HepG2 (cell line): ENCODE measurements around the gene NAT9. TPM values are rescaled to one million over a fixed set of nuclear protein-coding genes. Genes with fewer than 3 reads are reported as not detected.

Experiments used
- ATAC-seq: fragments of 200-7000 bp; cut with Tn5 transposase; 3 replicates; pipeline ENCODE4 v1.9.1; 2020; ENCODE audit warnings: mild to moderate bottlenecking, moderate library complexity
- BruUV-seq: library from RNA; stranded (reverse); fragments of 400-500 nt; replicated peaks from 2 replicates; lab custom pipeline; 2021; lab: Mats Ljungman, UMichigan
- CTCF ChIA-PET: fragments of 300-600 bp; formaldehyde crosslinking; extraction: SDS; loops from one replicate; lab custom pipeline; 2021; ENCODE audit warnings: low total read pairs, inconsistent platforms, low intra/inter-chr PET ratio; lab: Yijun Ruan, JAX
- POLR2A ChIA-PET: fragments of 350-600 bp; sonication (Branson Sonifier 250); formaldehyde crosslinking; loops from one replicate; lab custom pipeline; 2020; ENCODE audit warnings: antibody characterized with exemption, inconsistent platforms; lab: Yijun Ruan, JAX
- DNase-seq: peaks from one replicate; pipeline ENCODE4 v3.0.0-alpha.2; 2015; ENCODE audit warnings: low spot score
- FAIRE-seq: peaks from 3 replicates; lab custom pipeline; 2011; peaks lifted over from hg19 to GRCh38; lab: Jason Lieb, UNC
- H2AFZ ChIP-seq: one replicate; pipeline ENCODE4 v1.6.1; 2011; ENCODE audit warnings: low read length, inconsistent platforms
- H3K27ac ChIP-seq: fragments of 300-600 bp; 3 replicates; pipeline ENCODE4 v1.8.0; 2011; ENCODE audit warnings: mixed run types, mild to moderate bottlenecking, mixed read lengths, low read length, inconsistent platforms; ENCODE audit not compliant: insufficient read depth; ENCODE audit errors: extremely low read length
- H3K27me3 ChIP-seq, 2 experiments: fragments of 200-600 bp in 1 of 2; 2 replicates in 1 of 2; 3 replicates in 1 of 2; pipeline versions ENCODE4 v1.6.0 to v1.8.0; 2011; ENCODE audit warnings: low read length in 2 of 2, mild to moderate bottlenecking in 2 of 2, moderate library complexity in 2 of 2, inconsistent platforms in 1 of 2; ENCODE audit not compliant: insufficient read depth in 2 of 2, control insufficient read depth in 1 of 2
- H3K36me3 ChIP-seq, 2 experiments: fragments of 200-600 bp in 1 of 2; replicated peaks in 1 of 2; 2 replicates in 1 of 2; 3 replicates in 1 of 2; pipeline versions ENCODE4 v1.5.1 to v1.8.0; 2011; ENCODE audit warnings: low read length in 2 of 2, inconsistent platforms in 1 of 2; ENCODE audit not compliant: insufficient read depth in 2 of 2, control insufficient read depth in 1 of 2
- H3K4me1 ChIP-seq: 2 replicates; pipeline ENCODE4 v1.5.1; 2012; ENCODE audit warnings: low read length, inconsistent platforms; ENCODE audit not compliant: insufficient read depth
- H3K4me2 ChIP-seq: 2 replicates; pipeline ENCODE4 v1.6.0; 2011; ENCODE audit warnings: low read depth, low read length, inconsistent platforms
- H3K4me3 ChIP-seq, 3 experiments: fragments of 200-600 bp in 1 of 3; sonication (generic), shearing (Covaris generic) in 1 of 3; replicated peaks in 1 of 3; 2 replicates each; pipeline ENCODE4 v1.5.1; 2011 to 2016; ENCODE audit warnings: low read length in 3 of 3, inconsistent platforms in 2 of 3, low read depth in 2 of 3, mild to moderate bottlenecking in 2 of 3, control low read depth in 1 of 3, mixed read lengths in 1 of 3; ENCODE audit not compliant: insufficient read depth in 1 of 3
- H3K79me2 ChIP-seq: one replicate; pipeline ENCODE4 v1.6.1; 2011; ENCODE audit warnings: low read length, inconsistent platforms; ENCODE audit not compliant: insufficient read depth
- H3K9ac ChIP-seq: 2 replicates; pipeline ENCODE4 v1.6.0; 2011; ENCODE audit warnings: mild to moderate bottlenecking, low read depth, low read length, inconsistent platforms; ENCODE audit not compliant: insufficient read depth
- H3K9me3 ChIP-seq: 2 replicates; pipeline ENCODE4 v1.5.1; 2012; ENCODE audit warnings: mild to moderate bottlenecking, low read length
- H4K20me1 ChIP-seq: 2 replicates; pipeline ENCODE4 v1.6.0; 2011; ENCODE audit warnings: inconsistent platforms, mild to moderate bottlenecking, low read length, moderate library complexity; ENCODE audit not compliant: insufficient read depth
- AHR ChIP-seq: IDR thresholded peaks from 2 replicates; pipeline ENCODE4 v1.6.1; 2018; ENCODE audit warnings: missing genetic modification reagents, missing compliant biosample characterization
- GATAD2A ChIP-seq: IDR thresholded peaks from 2 replicates; pipeline ENCODE4 v1.6.1; 2016
- MEIS2 ChIP-seq: sonication (generic); formaldehyde crosslinking; IDR thresholded peaks from 2 replicates; pipeline ENCODE4 v1.9.0; 2021; ENCODE audit warnings: mild to moderate bottlenecking, missing genetic modification reagents
- NONO ChIP-seq, 2 experiments: fragments of 450-650 bp in 1 of 2; sonication (generic) in 1 of 2; formaldehyde crosslinking in 1 of 2; IDR thresholded peaks in 1 of 2; conservative IDR thresholded peaks in 1 of 2; 2 replicates each; pipeline versions ENCODE4 v1.6.1 to v1.8.0; 2017 to 2022; ENCODE audit warnings: mild to moderate bottlenecking in 1 of 2, missing genetic modification reagents in 1 of 2, moderate library complexity in 1 of 2
- RFX1 ChIP-seq: fragments of 450-650 bp; IDR thresholded peaks from 2 replicates; pipeline ENCODE4 v1.6.1; 2017
- SALL1 ChIP-seq: sonication (generic); formaldehyde crosslinking; IDR thresholded peaks from 2 replicates; pipeline ENCODE4 v1.8.0; 2022; ENCODE audit warnings: mild to moderate bottlenecking, missing genetic modification reagents
- WGBS: methylation state at CpG from one replicate; pipeline ENCODE4 v1.1.6; 2017; ENCODE audit warnings: low lambda C conversion rate; 5-methylcytosine and 5-hydroxymethylcytosine counted together
- in situ Hi-C: cut with HindIII; loops from 2 replicates; pipeline ENCODE4 v1.10.0; 2017; ENCODE audit warnings: low pct_unique_long_range_greater_than_20kb; ENCODE audit not compliant: extremely low pct_ligation_motif_present
- intact Hi-C: fragments of 100-400 bp; cut with micrococcal nuclease; formaldehyde crosslinking; loops from one replicate; pipeline ENCODE4 v1.10.0; 2022; ENCODE audit not compliant: unreplicated experiment
- polyA plus RNA-seq, 8 experiments: library from polyadenylated mRNA; depleted of rRNA in 3 of 8; stranded (reverse) in 7 of 8; unstranded in 1 of 8; fragments of >200 nt; fragmentation: Illumina TruSeq in 4 of 8; extraction: Trizol in 4 of 8; gene quantifications; 2 replicates each; pipeline versions ENCODE4 v1.2.1 to v1.2.3, GENCODE V29; 2011 to 2016; ENCODE audit warnings: low read depth in 4 of 8, missing spikeins in 1 of 8, mixed read lengths in 1 of 8; ENCODE audit not compliant: insufficient read depth in 1 of 8
- total RNA-seq, 5 experiments: library from RNA; depleted of rRNA; stranded (reverse); fragments of >200 nt; fragmentation: Illumina TruSeq; extraction: Trizol; gene quantifications; 2 replicates each; pipeline ENCODE4 v1.2.3, GENCODE V29; 2016; ENCODE audit warnings: low read depth in 1 of 5
- TF ChIP-seq, protein P1 (sequence below): sonication (generic); formaldehyde crosslinking; IDR thresholded peaks from 2 replicates; pipeline ENCODE4 v1.4.0; 2020; ENCODE audit warnings: missing genetic modification reagents
- TF ChIP-seq, protein P2 (sequence below): sonication (generic); formaldehyde crosslinking; IDR thresholded peaks from 2 replicates; pipeline ENCODE4 v1.5.0; 2020; ENCODE audit warnings: missing genetic modification reagents, mild to moderate bottlenecking, borderline replicate concordance
- TF ChIP-seq, protein P3 (sequence below): IDR thresholded peaks from 2 replicates; pipeline ENCODE4 v1.6.1; 2018; ENCODE audit warnings: missing genetic modification reagents, mild to moderate bottlenecking, missing compliant biosample characterization
- TF ChIP-seq, protein P4 (sequence below): sonication (generic); formaldehyde crosslinking; IDR thresholded peaks from 2 replicates; pipeline ENCODE4 v1.4.0; 2020; ENCODE audit warnings: missing genetic modification reagents
- TF ChIP-seq, protein P5 (sequence below): sonication (generic); formaldehyde crosslinking; IDR thresholded peaks from 2 replicates; pipeline ENCODE4 v1.4.0; 2020; ENCODE audit warnings: mild to moderate bottlenecking, missing genetic modification reagents
- TF ChIP-seq, protein P6 (sequence below): sonication (generic); formaldehyde crosslinking; IDR thresholded peaks from 2 replicates; pipeline ENCODE4 v1.8.1; 2022; ENCODE audit warnings: mild to moderate bottlenecking, missing genetic modification reagents

The NAT9 gene
- total and polyA plus RNA-seq, 2 of the 13 experiments (the other 11 are each of a cell fraction or from before 2014, with no cell fraction given), result 39.7 to 44.2 TPM

DNA sequence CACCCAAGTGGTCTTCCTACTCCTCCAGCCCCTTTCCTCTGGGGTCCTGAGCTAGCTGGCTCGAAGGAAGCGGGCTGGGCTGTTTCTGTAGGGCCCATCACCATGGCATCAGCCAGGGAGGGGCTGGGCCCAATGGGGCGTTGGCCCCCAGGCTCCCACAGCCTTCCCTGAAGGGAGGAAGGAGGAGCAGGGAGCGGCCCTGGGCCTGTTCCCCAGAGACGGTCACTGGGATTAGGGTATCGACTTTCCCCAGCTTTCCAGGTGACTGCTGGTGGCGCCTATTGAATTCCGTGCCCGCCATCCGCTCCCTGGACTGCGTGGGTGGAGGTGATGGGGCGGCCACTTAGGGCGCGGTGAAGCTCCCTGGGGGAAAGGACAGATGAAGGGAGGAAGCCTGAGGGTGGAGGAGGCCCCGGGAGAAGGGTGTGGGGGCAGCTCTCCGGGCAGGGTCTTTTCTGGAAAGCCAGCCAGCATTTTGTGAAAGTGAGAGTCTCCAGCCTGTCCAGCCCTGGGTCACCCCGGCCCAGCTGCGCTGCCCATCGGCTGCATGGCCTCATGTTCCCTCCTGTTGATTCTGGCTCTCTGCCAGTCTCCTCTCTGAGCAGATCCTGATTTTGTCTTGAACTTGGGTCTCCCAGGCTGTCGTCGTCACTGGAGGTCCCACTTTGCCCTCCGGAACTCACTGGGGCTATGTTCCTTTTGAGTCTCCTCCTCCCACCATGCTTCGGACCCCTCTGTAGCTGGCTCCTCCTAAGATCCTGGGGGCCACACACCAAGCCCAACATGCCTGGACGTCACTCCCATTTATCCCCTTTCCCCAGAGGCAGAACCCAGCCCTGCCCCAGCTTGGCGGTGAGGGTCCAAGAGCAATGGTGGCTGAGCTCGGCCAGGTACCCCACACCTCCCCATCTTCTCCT lies 18.0 kb downstream of the NAT9 start:
- Histone ChIP-seq H3K27ac (peak overlapping the region; percentile 64), H3K79me2 (peaks cover 97% of the 10 kb centered on the region), H4K20me1 (peaks cover 83% of the 10 kb centered on the region), H3K4me2 (peak overlapping the region; percentile 92), H3K9ac (peak overlapping the region; percentile 35), H2AFZ (no peak overlapping the region), H3K9me3 (no peaks in the 10 kb centered on the region), H3K27me3 (no peaks in the 10 kb centered on the region), H3K4me1 (peaks cover 100% of the 10 kb centered on the region), H3K4me3 (peak overlapping the region in 1 of 3 experiments; percentile 49; a peak in 1 of 6 replicates), H3K36me3 (peaks cover 31 to 49% of the 10 kb centered on the region in 2 experiments)
- FAIRE-seq (peak; percentile 23), DNase-seq (no peak), ATAC-seq (peak; percentile 1)
- CTCF ChIA-PET, result interaction anchor here (0.8 kb wide), 1 partner anchor 10 kb away, joined by 3 read pairs; the partner anchor contains the start of gene NHERF1
- in situ Hi-C loops, result loop anchor here (10.0 kb wide), 1 partner anchor 323 kb away; the partner anchor contains the start of gene GPRC5C
- 64% methylated on average over 26 of the region's 26 CpGs for WGBS
- POLR2A ChIA-PET, result interaction anchor here (7.7 to 29.3 kb wide), 3 partner anchors 4 to 20 kb away, joined by 68 to 1459 read pairs (median 1459); partner anchors contain the start of genes NAT9, NHERF1 and RAB37
- intact Hi-C loops, result no loop called here
- BruUV-seq, result no TSS peak
- no peak for TF ChIP-seq RFX1
- peak; percentile 40; the same call in 1 of the 2 replicates for TF ChIP-seq SALL1
- TF ChIP-seq, protein P1, sequence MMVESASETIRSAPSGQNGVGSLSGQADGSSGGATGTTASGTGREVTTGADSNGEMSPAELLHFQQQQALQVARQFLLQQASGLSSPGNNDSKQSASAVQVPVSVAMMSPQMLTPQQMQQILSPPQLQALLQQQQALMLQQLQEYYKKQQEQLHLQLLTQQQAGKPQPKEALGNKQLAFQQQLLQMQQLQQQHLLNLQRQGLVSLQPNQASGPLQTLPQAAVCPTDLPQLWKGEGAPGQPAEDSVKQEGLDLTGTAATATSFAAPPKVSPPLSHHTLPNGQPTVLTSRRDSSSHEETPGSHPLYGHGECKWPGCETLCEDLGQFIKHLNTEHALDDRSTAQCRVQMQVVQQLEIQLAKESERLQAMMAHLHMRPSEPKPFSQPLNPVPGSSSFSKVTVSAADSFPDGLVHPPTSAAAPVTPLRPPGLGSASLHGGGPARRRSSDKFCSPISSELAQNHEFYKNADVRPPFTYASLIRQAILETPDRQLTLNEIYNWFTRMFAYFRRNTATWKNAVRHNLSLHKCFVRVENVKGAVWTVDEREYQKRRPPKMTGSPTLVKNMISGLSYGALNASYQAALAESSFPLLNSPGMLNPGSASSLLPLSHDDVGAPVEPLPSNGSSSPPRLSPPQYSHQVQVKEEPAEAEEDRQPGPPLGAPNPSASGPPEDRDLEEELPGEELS, result no peak
- TF ChIP-seq, protein P2, sequence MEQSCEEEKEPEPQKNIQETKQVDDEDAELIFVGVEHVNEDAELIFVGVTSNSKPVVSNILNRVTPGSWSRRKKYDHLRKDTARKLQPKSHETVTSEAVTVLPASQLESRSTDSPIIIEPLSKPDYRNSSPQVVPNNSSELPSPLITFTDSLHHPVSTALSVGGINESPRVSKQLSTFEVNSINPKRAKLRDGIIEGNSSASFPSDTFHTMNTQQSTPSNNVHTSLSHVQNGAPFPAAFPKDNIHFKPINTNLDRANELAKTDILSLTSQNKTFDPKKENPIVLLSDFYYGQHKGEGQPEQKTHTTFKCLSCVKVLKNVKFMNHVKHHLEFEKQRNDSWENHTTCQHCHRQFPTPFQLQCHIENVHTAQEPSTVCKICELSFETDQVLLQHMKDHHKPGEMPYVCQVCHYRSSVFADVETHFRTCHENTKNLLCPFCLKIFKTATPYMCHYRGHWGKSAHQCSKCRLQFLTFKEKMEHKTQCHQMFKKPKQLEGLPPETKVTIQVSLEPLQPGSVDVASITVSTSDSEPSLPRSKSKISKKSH (CRISPR knock-in tag), result peak; percentile 32; the same call in 1 of the 2 replicates
- TF ChIP-seq, protein P3, sequence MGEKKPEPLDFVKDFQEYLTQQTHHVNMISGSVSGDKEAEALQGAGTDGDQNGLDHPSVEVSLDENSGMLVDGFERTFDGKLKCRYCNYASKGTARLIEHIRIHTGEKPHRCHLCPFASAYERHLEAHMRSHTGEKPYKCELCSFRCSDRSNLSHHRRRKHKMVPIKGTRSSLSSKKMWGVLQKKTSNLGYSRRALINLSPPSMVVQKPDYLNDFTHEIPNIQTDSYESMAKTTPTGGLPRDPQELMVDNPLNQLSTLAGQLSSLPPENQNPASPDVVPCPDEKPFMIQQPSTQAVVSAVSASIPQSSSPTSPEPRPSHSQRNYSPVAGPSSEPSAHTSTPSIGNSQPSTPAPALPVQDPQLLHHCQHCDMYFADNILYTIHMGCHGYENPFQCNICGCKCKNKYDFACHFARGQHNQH, result no peak
- TF ChIP-seq AHR (CRISPR knock-in tag), result no peak
- TF ChIP-seq, protein P4, sequence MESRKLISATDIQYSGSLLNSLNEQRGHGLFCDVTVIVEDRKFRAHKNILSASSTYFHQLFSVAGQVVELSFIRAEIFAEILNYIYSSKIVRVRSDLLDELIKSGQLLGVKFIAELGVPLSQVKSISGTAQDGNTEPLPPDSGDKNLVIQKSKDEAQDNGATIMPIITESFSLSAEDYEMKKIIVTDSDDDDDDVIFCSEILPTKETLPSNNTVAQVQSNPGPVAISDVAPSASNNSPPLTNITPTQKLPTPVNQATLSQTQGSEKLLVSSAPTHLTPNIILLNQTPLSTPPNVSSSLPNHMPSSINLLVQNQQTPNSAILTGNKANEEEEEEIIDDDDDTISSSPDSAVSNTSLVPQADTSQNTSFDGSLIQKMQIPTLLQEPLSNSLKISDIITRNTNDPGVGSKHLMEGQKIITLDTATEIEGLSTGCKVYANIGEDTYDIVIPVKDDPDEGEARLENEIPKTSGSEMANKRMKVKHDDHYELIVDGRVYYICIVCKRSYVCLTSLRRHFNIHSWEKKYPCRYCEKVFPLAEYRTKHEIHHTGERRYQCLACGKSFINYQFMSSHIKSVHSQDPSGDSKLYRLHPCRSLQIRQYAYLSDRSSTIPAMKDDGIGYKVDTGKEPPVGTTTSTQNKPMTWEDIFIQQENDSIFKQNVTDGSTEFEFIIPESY, result peak; percentile 99
- TF ChIP-seq GATAD2A (CRISPR knock-in tag), result peak; percentile 47
- TF ChIP-seq, protein P5, sequence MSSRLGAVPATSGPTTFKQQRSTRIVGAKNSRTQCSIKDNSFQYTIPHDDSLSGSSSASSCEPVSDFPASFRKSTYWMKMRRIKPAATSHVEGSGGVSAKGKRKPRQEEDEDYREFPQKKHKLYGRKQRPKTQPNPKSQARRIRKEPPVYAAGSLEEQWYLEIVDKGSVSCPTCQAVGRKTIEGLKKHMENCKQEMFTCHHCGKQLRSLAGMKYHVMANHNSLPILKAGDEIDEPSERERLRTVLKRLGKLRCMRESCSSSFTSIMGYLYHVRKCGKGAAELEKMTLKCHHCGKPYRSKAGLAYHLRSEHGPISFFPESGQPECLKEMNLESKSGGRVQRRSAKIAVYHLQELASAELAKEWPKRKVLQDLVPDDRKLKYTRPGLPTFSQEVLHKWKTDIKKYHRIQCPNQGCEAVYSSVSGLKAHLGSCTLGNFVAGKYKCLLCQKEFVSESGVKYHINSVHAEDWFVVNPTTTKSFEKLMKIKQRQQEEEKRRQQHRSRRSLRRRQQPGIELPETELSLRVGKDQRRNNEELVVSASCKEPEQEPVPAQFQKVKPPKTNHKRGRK (CRISPR knock-in tag), result no peak
- TF ChIP-seq, protein P6, sequence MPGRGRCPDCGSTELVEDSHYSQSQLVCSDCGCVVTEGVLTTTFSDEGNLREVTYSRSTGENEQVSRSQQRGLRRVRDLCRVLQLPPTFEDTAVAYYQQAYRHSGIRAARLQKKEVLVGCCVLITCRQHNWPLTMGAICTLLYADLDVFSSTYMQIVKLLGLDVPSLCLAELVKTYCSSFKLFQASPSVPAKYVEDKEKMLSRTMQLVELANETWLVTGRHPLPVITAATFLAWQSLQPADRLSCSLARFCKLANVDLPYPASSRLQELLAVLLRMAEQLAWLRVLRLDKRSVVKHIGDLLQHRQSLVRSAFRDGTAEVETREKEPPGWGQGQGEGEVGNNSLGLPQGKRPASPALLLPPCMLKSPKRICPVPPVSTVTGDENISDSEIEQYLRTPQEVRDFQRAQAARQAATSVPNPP (CRISPR knock-in tag), result no peak
- TF ChIP-seq MEIS2, result no peak
- no peak for TF ChIP-seq NONO (IDR thresholded peaks at IDR 0.05)
- no peak for TF ChIP-seq NONO (CRISPR knock-in tag; conservative IDR thresholded peaks at IDR 0.05)
